Activated T-helper 9 cell treated with anti-CD3 and anti-CD28 coated beads, Interleukin-2, amount 50 U/mL, for 16 hours (primary cell): Measurements from ENCODE around the gene CCDC160.
"Not testable (repeated sequence)": the region's sequence is repeated elsewhere in the genome, so short reads cannot be mapped to it uniquely, and the experiment has no call there.

ENCODE experiments used
- DNase-seq: peaks from one replicate; pipeline ENCODE4 v3.0.0-alpha.2; 2020; ENCODE audit warnings: low read depth

The CCDC160 gene

GRCh38 chrX:134236626-134237614 lies at the start of gene CCDC160:
Gene CCDC160, plus strand, starts transcription at chrX:134237182. Its CDS starts 7,619 bp downstream, at chrX:134244801.
- DNase-seq = no peak

DNA sequence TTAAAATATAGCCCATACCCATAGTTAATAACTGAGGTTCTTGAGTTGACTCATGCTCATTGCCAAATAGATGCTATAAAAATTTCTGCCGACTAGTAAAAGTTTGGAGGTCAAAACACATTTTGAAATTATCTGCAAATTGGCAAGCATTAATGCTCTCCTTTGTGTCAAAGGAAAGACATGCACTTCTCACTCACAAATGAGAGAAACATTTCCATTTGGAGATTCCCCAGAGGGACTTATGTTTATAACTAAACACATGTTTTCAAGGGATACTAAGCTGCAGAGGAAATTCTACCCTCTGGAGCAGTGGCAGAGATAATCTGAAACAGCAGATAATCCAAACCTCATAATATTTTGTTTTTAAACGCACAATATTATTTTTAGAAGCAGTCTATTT lies 45.7 kb upstream of the CCDC160 start:
- no peak for DNase-seq

DNA sequence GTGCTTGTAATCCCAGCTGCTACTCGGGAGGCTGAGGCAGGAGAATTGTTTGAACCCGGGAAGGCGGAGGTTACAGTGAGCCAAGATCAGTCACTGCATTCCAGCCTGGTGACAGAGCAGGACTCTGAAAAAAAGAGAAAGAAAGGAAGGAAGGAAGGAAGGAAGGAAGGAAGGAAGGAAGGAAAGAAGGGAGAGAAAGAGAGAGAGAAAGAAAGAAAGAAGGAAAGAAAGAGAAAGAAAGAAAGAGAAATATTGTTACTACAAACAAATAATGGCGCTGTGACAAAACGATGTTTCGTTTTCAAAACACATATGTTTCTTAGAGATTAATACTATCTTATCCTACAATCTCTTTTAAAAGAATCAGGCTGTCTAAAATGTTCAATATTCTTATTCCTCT lies 42.1 kb upstream of the CCDC160 start:
- DNase-seq = no peak

- no peak for DNase-seq
Measured at GRCh38 chrX:134202561-134202960, 34.4 kb upstream of the CCDC160 start.

DNA sequence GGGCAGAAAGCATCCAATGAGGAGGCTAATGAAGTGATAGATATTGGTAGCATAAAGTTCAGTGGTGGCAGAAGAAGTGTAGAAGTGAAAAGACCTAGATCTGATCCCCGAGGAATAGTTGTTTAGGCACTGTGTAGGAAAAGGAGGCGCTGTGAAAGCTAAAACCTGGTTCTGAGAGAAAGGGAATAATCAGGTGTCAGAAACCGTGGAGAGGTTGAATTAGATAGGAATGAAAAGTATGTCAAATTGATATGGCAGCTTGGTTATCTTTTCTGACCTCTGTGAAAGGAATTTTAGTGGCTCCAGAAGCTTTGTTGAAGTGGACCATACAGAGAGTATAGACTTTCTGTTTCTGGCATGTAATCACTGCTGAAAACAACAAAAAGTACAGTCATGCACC lies 30.8 kb upstream of the CCDC160 start:
- DNase-seq = no peak

GRCh38 chrX:134210465-134210864 lies 26.5 kb upstream of the CCDC160 start:
- DNase-seq = no peak

GRCh38 chrX:134235236-134235635 lies 1.7 kb upstream of the CCDC160 start:
- DNase-seq = no peak

DNA sequence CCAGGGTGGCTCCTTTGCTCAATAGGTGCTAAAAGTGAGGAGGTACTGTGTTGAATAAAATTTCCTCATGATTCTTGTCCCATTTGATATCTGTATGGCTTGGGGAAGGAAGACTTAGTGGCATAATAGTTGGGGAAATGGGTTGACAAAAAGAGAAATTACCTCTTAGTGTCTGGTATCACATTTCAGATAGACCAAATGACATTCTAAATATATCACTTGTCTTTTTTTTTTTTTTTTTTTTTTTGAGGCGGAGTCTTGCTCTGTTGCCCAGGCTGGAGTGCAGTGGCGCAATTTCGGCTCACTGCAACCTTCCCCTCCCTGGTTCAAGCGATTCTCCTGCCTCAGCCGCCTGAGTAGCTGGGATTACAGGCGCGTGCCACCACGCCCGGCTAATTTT lies 1.2 kb downstream of the CCDC160 start:
- DNase-seq = not testable (repeated sequence)

DNA sequence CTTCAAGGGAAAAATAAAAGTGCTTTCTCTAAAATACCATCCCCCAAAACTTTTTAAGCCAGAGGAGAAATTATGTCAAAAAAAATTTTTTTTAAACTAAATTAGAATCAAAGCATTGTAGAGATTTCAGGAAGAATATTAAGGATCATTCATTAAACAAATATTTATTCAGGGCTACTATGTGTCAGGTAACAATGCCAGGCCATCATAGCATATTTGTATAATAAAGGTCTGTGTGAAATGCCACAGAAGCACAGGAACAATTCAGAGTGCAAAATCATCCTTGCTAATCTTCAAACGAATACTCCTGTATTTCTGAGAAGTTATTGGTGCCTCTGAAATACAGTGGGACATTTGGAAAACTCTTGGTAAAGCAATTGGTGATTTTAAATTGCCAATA lies 2.0 kb downstream of the CCDC160 start:
- DNase-seq = no peak

- DNase-seq = no peak
Measured at GRCh38 chrX:134240209-134240608, 3.2 kb downstream of the CCDC160 start.

GRCh38 chrX:134241960-134242619 lies 5.1 kb downstream of the CCDC160 start:
- no peak for DNase-seq

- DNase-seq = no peak
Measured at GRCh38 chrX:134244043-134244442, 7.1 kb downstream of the CCDC160 start.

GRCh38 chrX:134246282-134246681 lies 9.3 kb downstream of the CCDC160 start:
- no peak for DNase-seq

GRCh38 chrX:134247492-134247891 lies 10.5 kb downstream of the CCDC160 start:
- DNase-seq = no peak

DNA sequence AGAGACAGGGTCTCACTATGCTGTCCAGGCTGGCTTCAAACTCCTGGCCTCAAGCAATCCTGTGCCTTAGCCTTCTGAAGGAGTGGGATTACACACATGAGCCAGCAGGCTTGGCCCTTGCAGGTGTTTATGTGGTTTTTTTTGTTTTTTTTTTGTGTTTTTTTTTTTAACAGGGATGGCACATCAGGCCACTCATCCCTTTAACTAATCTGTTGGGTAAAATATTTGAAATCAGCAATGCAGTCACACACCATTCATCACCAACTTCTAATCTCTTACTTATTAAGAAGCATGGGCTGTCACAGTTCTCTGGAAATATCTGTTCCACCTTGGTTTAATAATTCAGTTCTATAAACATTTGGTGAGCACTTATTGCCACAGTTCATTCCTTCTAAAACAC lies 12.3 kb downstream of the CCDC160 start:
- no peak for DNase-seq

GRCh38 chrX:134251241-134251640 lies 14.3 kb downstream of the CCDC160 start:
- no peak for DNase-seq

DNA sequence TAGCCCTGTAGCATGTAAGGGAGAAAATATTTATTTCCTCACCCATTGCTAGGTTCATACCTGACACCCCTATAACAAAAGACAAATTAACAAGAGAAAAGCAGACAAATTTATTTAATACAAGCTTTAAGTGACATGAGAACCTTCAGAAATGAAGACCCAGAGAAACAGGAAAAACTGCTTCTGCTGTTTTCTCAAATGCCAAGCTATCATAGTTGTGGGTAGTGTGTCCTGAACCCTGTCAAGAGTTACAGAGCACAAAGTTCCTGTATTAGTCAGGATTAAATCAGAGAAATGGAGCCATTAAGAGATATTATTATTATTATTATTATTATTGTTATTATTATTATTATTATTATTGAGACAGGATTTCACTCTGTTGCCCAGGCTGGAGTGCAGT lies 17.5 kb downstream of the CCDC160 start:
- no peak for DNase-seq

DNA sequence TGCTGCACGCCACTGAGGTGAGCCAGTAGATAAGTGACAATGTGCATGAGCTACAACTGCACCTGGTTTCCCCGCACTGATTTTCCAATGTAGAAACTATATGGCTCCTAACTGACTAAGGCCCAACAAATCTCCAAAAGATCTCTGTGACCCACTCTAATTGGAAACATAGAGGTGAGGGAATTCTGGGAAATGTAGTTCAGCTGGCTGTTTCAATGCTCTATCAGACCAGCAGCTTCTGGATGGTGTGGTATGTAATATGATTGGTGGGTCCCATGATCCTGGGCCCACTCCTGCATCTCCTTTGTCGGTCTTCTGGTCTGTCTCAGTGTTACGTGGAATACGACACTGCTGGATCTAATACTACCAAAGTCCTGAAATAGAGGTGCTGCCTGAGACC lies 18.6 kb downstream of the CCDC160 start:
- DNase-seq = no peak

DNA sequence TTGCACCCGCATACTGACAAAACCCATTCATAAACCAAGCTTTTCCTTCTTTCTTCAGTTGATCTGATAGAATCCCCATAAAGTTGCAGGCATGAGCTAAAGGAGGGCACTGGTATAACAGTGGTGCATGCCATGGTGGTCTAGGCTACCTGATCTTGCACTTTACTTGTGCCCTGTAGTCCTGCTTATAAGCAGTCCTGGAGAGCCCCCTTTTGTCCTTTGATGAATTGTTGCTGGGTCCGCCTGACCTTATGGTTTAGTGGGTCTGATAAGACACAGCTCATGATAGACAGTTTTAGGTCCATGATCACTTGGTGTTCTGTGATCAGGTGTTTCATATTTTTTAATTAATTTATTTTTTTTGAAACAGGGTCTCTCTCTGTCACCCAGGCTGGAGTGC lies 19.7 kb downstream of the CCDC160 start:
- no peak for DNase-seq

DNA sequence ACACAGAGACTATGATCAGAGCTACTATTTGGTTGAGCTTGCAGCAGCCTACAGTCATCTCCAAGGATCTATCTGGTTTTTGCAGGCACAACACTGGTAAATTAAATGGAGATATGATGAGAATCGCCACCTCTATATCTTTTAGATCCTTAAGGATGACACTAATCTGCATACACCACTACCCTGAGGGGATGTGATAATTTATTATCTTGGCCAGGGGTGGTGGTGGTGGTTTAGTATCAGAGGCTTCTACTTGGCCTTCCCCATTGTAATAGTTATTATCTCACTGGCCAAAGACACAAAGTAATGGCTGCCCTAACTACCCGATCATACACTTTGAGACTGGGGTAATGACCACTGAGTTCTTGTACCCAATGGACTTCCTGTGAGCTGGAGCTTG lies 21.2 kb downstream of the CCDC160 start:
- DNase-seq = no peak

- DNase-seq = not testable (repeated sequence)
Measured at GRCh38 chrX:134285934-134286333, 49.0 kb downstream of the CCDC160 start.

GRCh38 chrX:134287346-134287745 lies 50.4 kb downstream of the CCDC160 start:
- no peak for DNase-seq

DNA sequence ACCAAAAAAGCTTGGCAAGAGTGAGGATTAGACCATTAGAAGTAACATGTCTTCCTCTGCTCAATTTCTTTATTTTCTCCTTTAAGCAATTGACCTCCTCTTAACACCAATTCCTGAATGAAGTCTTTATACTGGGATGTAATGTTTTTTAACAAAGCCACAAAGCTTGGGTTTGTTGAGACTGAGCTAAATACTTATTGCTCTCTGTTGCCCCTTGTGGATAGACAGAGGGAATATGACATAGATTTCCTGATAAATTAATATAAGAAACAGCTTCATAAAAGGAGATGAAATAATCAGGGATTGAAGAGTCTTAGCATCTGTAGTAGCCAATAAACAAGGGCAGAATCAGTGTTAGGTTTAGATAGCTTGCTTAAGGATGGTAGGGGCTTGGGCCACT lies 57.6 kb downstream of the CCDC160 start:
- DNase-seq = no peak
